HEK293T (cell line): Measurements from ENCODE around the gene CD48.

Experiments
- CTBP1 ChIP-seq: fragments of 450-650 bp; IDR thresholded peaks from 2 replicates; pipeline ENCODE4 v1.6.1; 2016; ENCODE audit warnings: borderline replicate concordance
- ELF4 ChIP-seq: fragments of 450-650 bp; IDR thresholded peaks from 2 replicates; pipeline ENCODE4 v1.6.1; 2017; ENCODE audit warnings: antibody characterized with exemption
- FOXA1 ChIP-seq: fragments of 450-650 bp; IDR thresholded peaks from 2 replicates; pipeline ENCODE4 v1.6.1; 2016; ENCODE audit warnings: mild to moderate bottlenecking
- HDGF ChIP-seq: fragments of 450-650 bp; IDR thresholded peaks from 2 replicates; pipeline ENCODE4 v1.6.1; 2017; ENCODE audit warnings: antibody characterized with exemption, borderline replicate concordance
- SUZ12 ChIP-seq: fragments of 450-650 bp; IDR thresholded peaks from 2 replicates; pipeline ENCODE4 v1.6.1; 2016; ENCODE audit warnings: mild to moderate bottlenecking

- TF ChIP-seq SUZ12 (no peak), FOXA1 (no peak), ELF4 (no peak), HDGF (no peak), CTBP1 (no peak)
Observed at GRCh38 chr1:160758521-160758920, 46.9 kb upstream of the CD48 start.
